H1 (cell line): ENCODE measurements around the gene DAB2IP. TPM values are rescaled to one million over a fixed set of nuclear protein-coding genes. Genes with fewer than 3 reads are reported as not detected.

ENCODE experiments used
- CTCF ChIA-PET: fragments of 300-600 bp; sonication (Branson Sonifier 250); formaldehyde crosslinking; loops from one replicate; lab custom pipeline; 2021; ENCODE audit not compliant: partially characterized antibody; lab: Charles Lee
- POLR2A ChIA-PET: fragments of 300-600 bp; sonication (Branson Sonifier 250); formaldehyde crosslinking; loops from one replicate; lab custom pipeline; 2021; ENCODE audit warnings: inconsistent platforms; ENCODE audit not compliant: partially characterized antibody; lab: Charles Lee
- DNase-seq, 2 experiments: peaks; one replicate each; pipeline versions ENCODE4 v3.0.0 to v3.0.0-alpha.2; 2010 to 2022; ENCODE audit warnings: low spot score in 2 of 2, low read depth in 1 of 2, mixed read lengths in 1 of 2
- FAIRE-seq: peaks from 2 replicates; lab custom pipeline; 2011; peaks lifted over from hg19 to GRCh38; lab: Jason Lieb, UNC
- H2AFZ ChIP-seq: 2 replicates; pipeline ENCODE4 v1.8.1; 2012; ENCODE audit warnings: low read length, inconsistent platforms
- H2AK5ac ChIP-seq: 2 replicates; pipeline ENCODE4 v1.6.1; 2013; ENCODE audit warnings: low read depth, low read length
- H2BK120ac ChIP-seq: replicated peaks from 2 replicates; pipeline ENCODE3; 2013; ENCODE audit warnings: low read depth, low read length, inconsistent platforms
- H2BK12ac ChIP-seq: 2 replicates; pipeline ENCODE4 v1.6.1; 2013; ENCODE audit warnings: low read depth, low read length
- H2BK15ac ChIP-seq: 2 replicates; pipeline ENCODE4 v1.6.1; 2013; ENCODE audit warnings: low read length
- H2BK20ac ChIP-seq: 2 replicates; pipeline ENCODE4 v1.6.1; 2013; ENCODE audit warnings: low read length
- H2BK5ac ChIP-seq: 2 replicates; pipeline ENCODE4 v1.6.1; 2013; ENCODE audit warnings: low read depth, low read length
- H3K14ac ChIP-seq: 2 replicates; pipeline ENCODE4 v1.6.1; 2013; ENCODE audit warnings: inconsistent platforms; ENCODE audit not compliant: insufficient read length
- H3K18ac ChIP-seq: 2 replicates; pipeline ENCODE4 v1.6.1; 2013; ENCODE audit warnings: low read length; ENCODE audit errors: extremely low read depth
- H3K23ac ChIP-seq: 2 replicates; pipeline ENCODE4 v1.6.1; 2013; ENCODE audit warnings: inconsistent platforms; ENCODE audit not compliant: insufficient read length
- H3K23me2 ChIP-seq: 2 replicates; pipeline ENCODE4 v1.6.1; 2013; ENCODE audit warnings: low read depth, low read length
- H3K27ac ChIP-seq: 2 replicates; pipeline ENCODE4 v1.6.1; 2011; ENCODE audit warnings: low read depth, low read length, inconsistent platforms
- H3K27me3 ChIP-seq, 4 experiments: replicated peaks in 1 of 4; 1 replicate in 1 of 4; 2 replicates in 3 of 4; pipeline versions ENCODE4 v1.6.1 to v1.8.1; 2011 to 2013; ENCODE audit warnings: low read length in 3 of 4, mild to moderate bottlenecking in 3 of 4, inconsistent platforms in 2 of 4, mixed read lengths in 2 of 4, moderate library complexity in 1 of 4; ENCODE audit not compliant: control insufficient read depth in 3 of 4, insufficient read depth in 3 of 4; ENCODE audit errors: extremely low read depth in 1 of 4
- H3K36me3 ChIP-seq, 4 experiments: 2 replicates each; pipeline versions ENCODE4 v1.6.1 to v1.8.1; 2011 to 2013; ENCODE audit warnings: mild to moderate bottlenecking in 4 of 4, low read length in 3 of 4, moderate library complexity in 2 of 4, control low read depth in 1 of 4, inconsistent platforms in 1 of 4; ENCODE audit not compliant: insufficient read depth in 4 of 4, control insufficient read depth in 2 of 4
- H3K4ac ChIP-seq: replicated peaks from 2 replicates; pipeline ENCODE3; 2013; ENCODE audit warnings: low read length, low read depth, mixed read lengths, inconsistent platforms; ENCODE audit not compliant: insufficient read length
- H3K4me1 ChIP-seq, 4 experiments: replicated peaks in 1 of 4; 1 replicate in 1 of 4; 2 replicates in 3 of 4; pipeline versions ENCODE4 v1.6.1 to v1.8.1; 2011 to 2013; ENCODE audit warnings: low read length in 3 of 4, inconsistent platforms in 2 of 4, mixed read lengths in 1 of 4; ENCODE audit not compliant: insufficient read depth in 4 of 4, control insufficient read depth in 3 of 4
- H3K4me2 ChIP-seq, 2 experiments: 2 replicates each; pipeline versions ENCODE4 v1.6.1 to v1.8.1; 2011 to 2013; ENCODE audit warnings: low read depth in 2 of 2, low read length in 2 of 2, control low read depth in 1 of 2, inconsistent platforms in 1 of 2, mild to moderate bottlenecking in 1 of 2; ENCODE audit not compliant: insufficient read depth in 1 of 2
- H3K4me3 ChIP-seq, 4 experiments: fragments of 200-600, 300-600 bp in 1 of 4; sonication (generic), shearing (Covaris generic), sonication (Bioruptor Twin) in 1 of 4; 2 replicates each; pipeline versions ENCODE4 v1.5.1 to v1.8.1; 2011 to 2016; ENCODE audit warnings: low read length in 4 of 4, low read depth in 3 of 4, control low read depth in 2 of 4, inconsistent platforms in 2 of 4, mild to moderate bottlenecking in 2 of 4, mixed read lengths in 1 of 4, moderate library complexity in 1 of 4; ENCODE audit not compliant: insufficient read depth in 2 of 4; ENCODE audit errors: extremely low read depth in 1 of 4
- H3K56ac ChIP-seq: replicated peaks from 2 replicates; pipeline ENCODE3; 2013; ENCODE audit warnings: low read depth, mild to moderate bottlenecking, mixed read lengths, low read length, inconsistent platforms; ENCODE audit not compliant: insufficient read length
- H3K79me1 ChIP-seq: 2 replicates; pipeline ENCODE4 v1.6.1; 2013; ENCODE audit warnings: low read depth, low read length, control low read depth
- H3K79me2 ChIP-seq, 2 experiments: 2 replicates each; pipeline versions ENCODE4 v1.6.1 to v1.8.1; 2012 to 2013; ENCODE audit warnings: low read length in 2 of 2, mild to moderate bottlenecking in 2 of 2, inconsistent platforms in 1 of 2; ENCODE audit not compliant: insufficient read depth in 2 of 2, control insufficient read depth in 1 of 2
- H3K9ac ChIP-seq, 4 experiments: replicated peaks in 1 of 4; 1 replicate in 1 of 4; 2 replicates in 3 of 4; pipeline versions ENCODE4 v1.6.1 to v1.8.1; 2011 to 2013; ENCODE audit warnings: low read depth in 3 of 4, low read length in 3 of 4, control low read depth in 2 of 4, mild to moderate bottlenecking in 2 of 4, moderate library complexity in 2 of 4, inconsistent platforms in 1 of 4; ENCODE audit errors: extremely low read depth in 1 of 4
- H3K9me3 ChIP-seq, 2 experiments: 2 replicates each; pipeline versions ENCODE4 v1.6.1 to v1.8.1; 2012 to 2013; ENCODE audit warnings: mild to moderate bottlenecking in 2 of 2, moderate library complexity in 2 of 2, control low read depth in 1 of 2, inconsistent platforms in 1 of 2, low read depth in 1 of 2, low read length in 1 of 2, mixed read lengths in 1 of 2; ENCODE audit not compliant: insufficient read depth in 2 of 2
- H4K20me1 ChIP-seq, 2 experiments: replicated peaks in 1 of 2; 2 replicates each; pipeline versions ENCODE3 to v1.8.1; 2011 to 2013; ENCODE audit warnings: inconsistent platforms in 2 of 2, low read length in 2 of 2, mild to moderate bottlenecking in 1 of 2; ENCODE audit not compliant: insufficient read depth in 2 of 2, control insufficient read depth in 1 of 2
- H4K5ac ChIP-seq: 2 replicates; pipeline ENCODE4 v1.6.1; 2013; ENCODE audit warnings: low read length, low read depth, mixed read lengths, inconsistent platforms; ENCODE audit not compliant: insufficient read length
- H4K8ac ChIP-seq: 2 replicates; pipeline ENCODE4 v1.8.0; 2013; ENCODE audit warnings: mild to moderate bottlenecking, moderate library complexity, low read length, inconsistent platforms; ENCODE audit not compliant: insufficient read depth; ENCODE audit errors: extremely low read depth
- H4K91ac ChIP-seq: replicated peaks from 2 replicates; pipeline ENCODE3; 2013; ENCODE audit warnings: low read length, mixed read lengths, inconsistent platforms; ENCODE audit not compliant: insufficient read length
- CBX8 ChIP-seq: fragments of 300-800, 300-1000 bp; sonication (generic); IDR thresholded peaks from 2 replicates; pipeline ENCODE4 v1.7.1; 2016; ENCODE audit warnings: low read depth, low read length, borderline replicate concordance
- CHD1 ChIP-seq: IDR thresholded peaks from 2 replicates; pipeline ENCODE4 v1.6.1; 2012; ENCODE audit warnings: low read depth, low read length, improper control_type of control experiment
- EGR1 ChIP-seq: IDR thresholded peaks from 2 replicates; pipeline ENCODE4 v1.6.1; 2011; ENCODE audit warnings: low read depth, low read length, borderline replicate concordance
- FOSL1 ChIP-seq: IDR thresholded peaks from 2 replicates; pipeline ENCODE4 v1.6.1; 2011; ENCODE audit warnings: mild to moderate bottlenecking, low read depth, low read length, moderate library complexity; ENCODE audit not compliant: insufficient read depth
- JUN ChIP-seq: IDR thresholded peaks from 2 replicates; pipeline ENCODE4 v1.6.1; 2011; ENCODE audit warnings: low read depth, mild to moderate bottlenecking, improper control_type of control experiment, low read length
- JUND ChIP-seq: IDR thresholded peaks from 2 replicates; pipeline ENCODE4 v1.6.1; 2011; ENCODE audit warnings: mild to moderate bottlenecking, improper control_type of control experiment, low read length
- POLR2A ChIP-seq, 2 experiments: IDR thresholded peaks; 1 replicate in 1 of 2; 2 replicates in 1 of 2; pipeline ENCODE4 v1.6.1; 2011; ENCODE audit warnings: low read depth in 2 of 2, low read length in 2 of 2, mild to moderate bottlenecking in 2 of 2; ENCODE audit errors: control extremely low read depth in 1 of 2
- RBBP5 ChIP-seq: IDR thresholded peaks from 2 replicates; pipeline ENCODE4 v1.7.1; 2012; ENCODE audit warnings: low read depth, mild to moderate bottlenecking, inconsistent platforms, low read length, moderate library complexity, borderline replicate concordance
- RFX5 ChIP-seq: IDR thresholded peaks from 2 replicates; pipeline ENCODE4 v1.6.1; 2011; ENCODE audit warnings: low read depth, low read length, improper control_type of control experiment, borderline replicate concordance
- SIN3A ChIP-seq, 2 experiments: IDR thresholded peaks in 1 of 2; conservative IDR thresholded peaks in 1 of 2; 2 replicates each; pipeline ENCODE4 v1.6.1; 2011 to 2012; ENCODE audit warnings: low read length in 2 of 2, improper control_type of control experiment in 1 of 2, low read depth in 1 of 2, mild to moderate bottlenecking in 1 of 2
- SIRT6 ChIP-seq: IDR thresholded peaks from one replicate; pipeline ENCODE4 v1.7.1; 2012; ENCODE audit warnings: low read length, inconsistent platforms
- TAF7 ChIP-seq: optimal IDR thresholded peaks from 2 replicates; pipeline ENCODE3; 2011; ENCODE audit warnings: low read depth, mild to moderate bottlenecking, inconsistent platforms, low read length, moderate library complexity, borderline replicate concordance
- TBP ChIP-seq: IDR thresholded peaks from 2 replicates; pipeline ENCODE4 v1.6.1; 2011; ENCODE audit warnings: low read depth, low read length, improper control_type of control experiment
- TCF12 ChIP-seq: IDR thresholded peaks from 2 replicates; pipeline ENCODE4 v1.6.1; 2011; ENCODE audit warnings: low read depth, mild to moderate bottlenecking, low read length
- YY1 ChIP-seq: IDR thresholded peaks from 2 replicates; pipeline ENCODE4 v1.6.1; 2011; ENCODE audit warnings: low read depth, mild to moderate bottlenecking, low read length
- WGBS, 2 experiments: shearing (Covaris generic) in 1 of 2; methylation state at CpG; one replicate each; pipeline versions ENCODE4 v1.1.6 to v1.1.7; 2013 to 2015; ENCODE audit warnings: low lambda C conversion rate in 2 of 2, mixed read lengths in 2 of 2, inconsistent platforms in 1 of 2, low coverage in 1 of 2, missing lambda C conversion rate in 1 of 2; ENCODE audit not compliant: insufficient replicate concordance in 2 of 2, insufficient coverage in 1 of 2, insufficient read length in 1 of 2; ENCODE audit errors: extremely low coverage in 1 of 2, missing lambda C conversion rate in 1 of 2; 5-methylcytosine and 5-hydroxymethylcytosine counted together
- polyA plus RNA-seq, 7 experiments: library from polyadenylated mRNA; depleted of rRNA in 3 of 7; stranded (reverse) in 5 of 7; unstranded in 2 of 7; fragments of >200 nt in 5 of 7; fragments of 200-250 nt in 2 of 7; gene quantifications; 1 replicate in 5 of 7; 2 replicates in 1 of 7; 4 replicates in 1 of 7; pipeline versions ENCODE4 v1.2.1 to v1.2.3, GENCODE V29; 2011 to 2013; ENCODE audit warnings: missing spikeins in 2 of 7, mixed read lengths in 2 of 7
- total RNA-seq: library from RNA; stranded (reverse); fragmentation: NEBNext Ultra II Directional; extraction: Animal tissue kit (Norgen Biotek cat#: 25700); gene quantifications from 2 replicates; pipeline ENCODE4 v1.2.1, GENCODE V29; 2021

The DAB2IP gene
- total and polyA plus RNA-seq, 2 of the 8 experiments (the other 6 are each of a cell fraction or from before 2014, with no cell fraction given), result 19.7 to 39.5 TPM

- Histone ChIP-seq H3K9me3 (no peaks in the 10 kb centered on the region), H3K27me3 (no peaks in the 10 kb centered on the region), H2BK20ac (no peak overlapping the region), H3K4ac (no peak overlapping the region), H3K4me3 (no peak overlapping the region), H2BK15ac (no peak overlapping the region), H4K8ac (no peak overlapping the region), H2AFZ (no peak overlapping the region), H3K14ac (no peak overlapping the region), H3K56ac (no peak overlapping the region), H3K79me1 (peaks cover 3% of the 10 kb centered on the region; the same call in 1 of the 2 replicates), H3K23me2 (no peaks in the 10 kb centered on the region; the same call in 1 of the 2 replicates), H4K5ac (no peak overlapping the region), H3K18ac (no peak overlapping the region), H3K36me3 (no peaks in the 10 kb centered on the region), H4K91ac (no peak overlapping the region), H3K4me1 (peaks cover 6 to 27% (median 13%) of the 10 kb centered on the region in 4 experiments), H3K27ac (no peak overlapping the region), H3K23ac (no peak overlapping the region), H3K4me2 (no peak overlapping the region), H2BK12ac (no peak overlapping the region), H2AK5ac (no peak overlapping the region), H2BK120ac (no peak overlapping the region), H3K79me2 (no peaks in the 10 kb centered on the region), H2BK5ac (no peak overlapping the region), H4K20me1 (peaks cover 0 to 2% of the 10 kb centered on the region in 2 experiments), H3K9ac (no peak overlapping the region)
- POLR2A ChIA-PET, result no interaction called here
- WGBS, 2 experiments, result 87% methylated on average over 12 of the region's 12 CpGs; no CpG with 5 or more reads in 1 of the 2 experiments
- TF ChIP-seq CHD1 (no peak), RFX5 (no peak), CBX8 (no peak), TCF12 (no peak), SIN3A (conservative IDR thresholded peaks at IDR 0.05 in 1 of 2, IDR thresholded peaks at IDR 0.05 in 1 of 2; ENCODE audit: low read depth in 1 of 2, low read length in 2 of 2) (no peak), JUND (no peak), YY1 (no peak), TBP (no peak), EGR1 (no peak), RBBP5 (no peak), JUN (no peak), FOSL1 (no peak), SIRT6 (no peak), POLR2A (IDR thresholded peaks at IDR 0.05; ENCODE audit: control extremely low read depth in 1 of 2, low read depth in 2 of 2, low read length in 2 of 2) (no peak), TAF7 (no peak)
- FAIRE-seq (no peak), DNase-seq (no peak)
- CTCF ChIA-PET, result interaction anchor here (0.7 to 2.0 kb wide), 4 partner anchors 14 to 308 kb away, joined by 3 to 6 read pairs (median 4); no protein-coding TSS in a partner anchor
These were observed 165.5 kb downstream of the DAB2IP start for GRCh38 chr9:121816845-121817450.
